Astrocyte (in vitro differentiated cells and primary cell): Measurements from ENCODE around the gene CELF2. TPM values are rescaled to one million over a fixed set of nuclear protein-coding genes. Genes with fewer than 3 reads are reported as not detected.

Experiments
- DNase-seq: peaks from one replicate; pipeline ENCODE4 v3.0.0-alpha.2; 2010; ENCODE audit warnings: low read depth
- FAIRE-seq: peaks from 2 replicates; lab custom pipeline; 2011; peaks lifted over from hg19 to GRCh38; lab: Jason Lieb, UNC
- H2AFZ ChIP-seq: 2 replicates; pipeline ENCODE4 v1.6.0; 2012; ENCODE audit warnings: low read depth, low read length, inconsistent platforms
- H3K27ac ChIP-seq: 2 replicates; pipeline ENCODE4 v1.5.1; 2011; ENCODE audit warnings: low read depth, low read length, inconsistent platforms
- H3K27me3 ChIP-seq: 2 replicates; pipeline ENCODE4 v1.6.0; 2011; ENCODE audit warnings: low read length, inconsistent platforms; ENCODE audit not compliant: insufficient read depth
- H3K36me3 ChIP-seq: 2 replicates; pipeline ENCODE4 v1.5.1; 2011; ENCODE audit warnings: low read length, inconsistent platforms; ENCODE audit not compliant: insufficient read depth
- H3K4me1 ChIP-seq: 2 replicates; pipeline ENCODE4 v1.5.1; 2011; ENCODE audit warnings: low read length, inconsistent platforms; ENCODE audit not compliant: insufficient read depth
- H3K4me2 ChIP-seq: 2 replicates; pipeline ENCODE4 v1.6.0; 2012; ENCODE audit warnings: low read length, inconsistent platforms
- H3K4me3 ChIP-seq: 2 replicates; pipeline ENCODE4 v1.5.1; 2011; ENCODE audit warnings: low read depth, mild to moderate bottlenecking, low read length, inconsistent platforms; ENCODE audit not compliant: insufficient read depth
- H3K79me2 ChIP-seq: 2 replicates; pipeline ENCODE4 v1.6.0; 2012; ENCODE audit warnings: mild to moderate bottlenecking, low read length, inconsistent platforms; ENCODE audit not compliant: insufficient read depth
- H3K9ac ChIP-seq: 2 replicates; pipeline ENCODE4 v1.6.0; 2012; ENCODE audit warnings: mild to moderate bottlenecking, low read length, inconsistent platforms
- H3K9me3 ChIP-seq: 2 replicates; pipeline ENCODE4 v1.5.1; 2012; ENCODE audit warnings: low read depth, mild to moderate bottlenecking, low read length, inconsistent platforms; ENCODE audit not compliant: insufficient read depth
- H4K20me1 ChIP-seq: 2 replicates; pipeline ENCODE4 v1.6.0; 2012; ENCODE audit warnings: low read length, inconsistent platforms; ENCODE audit not compliant: insufficient read depth
- H3K27ac Mint-ChIP-seq: one replicate; pipeline ENCODE4 v1.8.0; 2021; ENCODE audit warnings: mild to moderate bottlenecking, mixed read lengths; ENCODE audit not compliant: unreplicated experiment
- H3K27me3 Mint-ChIP-seq: one replicate; pipeline ENCODE4 v1.8.0; 2021; ENCODE audit warnings: low read depth, mixed read lengths; ENCODE audit not compliant: unreplicated experiment
- H3K36me3 Mint-ChIP-seq: one replicate; pipeline ENCODE4 v1.8.0; 2021; ENCODE audit warnings: low read depth, mixed read lengths; ENCODE audit not compliant: unreplicated experiment
- H3K4me1 Mint-ChIP-seq: one replicate; pipeline ENCODE4 v1.8.0; 2021; ENCODE audit warnings: low read depth, mixed read lengths; ENCODE audit not compliant: unreplicated experiment
- H3K4me3 Mint-ChIP-seq: one replicate; pipeline ENCODE4 v1.8.0; 2021; ENCODE audit warnings: mild to moderate bottlenecking, moderate library complexity, mixed read lengths; ENCODE audit not compliant: unreplicated experiment
- H3K9me3 Mint-ChIP-seq: one replicate; pipeline ENCODE4 v1.8.0; 2021; ENCODE audit warnings: mild to moderate bottlenecking, mixed read lengths; ENCODE audit not compliant: unreplicated experiment
- EZH2 ChIP-seq: IDR thresholded peaks from 2 replicates; pipeline ENCODE4 v1.6.1; 2012; ENCODE audit warnings: mild to moderate bottlenecking, low read length, inconsistent platforms; ENCODE audit not compliant: insufficient read depth
- total RNA-seq: library from RNA; stranded (reverse); gene quantifications from 2 replicates; pipeline ENCODE4 v1.2.1, GENCODE V29; 2021
- TF ChIP-seq, protein P1 (sequence below): IDR thresholded peaks from 2 replicates; pipeline ENCODE4 v1.5.1; 2011; ENCODE audit warnings: low read depth, mild to moderate bottlenecking, inconsistent platforms, low read length, moderate library complexity; ENCODE audit not compliant: insufficient read depth

Gene CELF2
- total RNA-seq, 1 donor from 2014 or later: 76.1 TPM

DNA sequence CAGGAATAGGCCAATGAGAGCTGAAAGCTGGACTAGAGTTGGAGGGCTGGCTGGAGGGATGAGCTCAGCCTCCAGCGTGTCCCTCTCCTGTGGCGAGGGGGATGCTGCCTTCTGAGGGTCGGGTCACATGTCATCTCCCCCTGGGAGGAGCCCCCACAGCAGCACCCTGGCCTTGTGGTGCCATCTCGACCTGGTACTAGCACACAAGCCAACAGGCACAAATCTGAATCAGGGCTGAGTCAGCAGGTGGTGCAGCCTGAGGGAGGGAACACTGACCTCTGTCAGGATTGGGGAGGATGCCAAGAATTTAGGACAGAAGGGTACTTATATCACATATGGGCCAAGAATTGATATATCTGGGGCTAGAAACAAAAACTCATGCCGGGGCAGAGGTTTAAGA, 280.4 kb downstream of the CELF2 start:
- no peak overlapping the region for H3K4me2 ChIP-seq
- Mint-ChIP-seq H3K27ac (no peak overlapping the region), H3K4me3 (no peak overlapping the region), H3K36me3 (peaks cover 16% of the 10 kb centered on the region), H3K4me1 (no peaks in the 10 kb centered on the region), H3K27me3 (no peaks in the 10 kb centered on the region), H3K9me3 (peaks cover 2% of the 10 kb centered on the region)
- H3K9ac ChIP-seq: no peak overlapping the region
- no peaks in the 10 kb centered on the region for H3K9me3 ChIP-seq
- DNase-seq (no peak), FAIRE-seq (no peak)
- H4K20me1 ChIP-seq: no peaks in the 10 kb centered on the region
- H3K27ac ChIP-seq: no peak overlapping the region
- H3K36me3 ChIP-seq: no peaks in the 10 kb centered on the region
- H3K27me3 ChIP-seq: no peaks in the 10 kb centered on the region
- no peaks in the 10 kb centered on the region for H3K4me1 ChIP-seq
- no peak overlapping the region for H2AFZ ChIP-seq
- no peak overlapping the region for H3K4me3 ChIP-seq
- TF ChIP-seq EZH2: no peak
- TF ChIP-seq, protein P1, sequence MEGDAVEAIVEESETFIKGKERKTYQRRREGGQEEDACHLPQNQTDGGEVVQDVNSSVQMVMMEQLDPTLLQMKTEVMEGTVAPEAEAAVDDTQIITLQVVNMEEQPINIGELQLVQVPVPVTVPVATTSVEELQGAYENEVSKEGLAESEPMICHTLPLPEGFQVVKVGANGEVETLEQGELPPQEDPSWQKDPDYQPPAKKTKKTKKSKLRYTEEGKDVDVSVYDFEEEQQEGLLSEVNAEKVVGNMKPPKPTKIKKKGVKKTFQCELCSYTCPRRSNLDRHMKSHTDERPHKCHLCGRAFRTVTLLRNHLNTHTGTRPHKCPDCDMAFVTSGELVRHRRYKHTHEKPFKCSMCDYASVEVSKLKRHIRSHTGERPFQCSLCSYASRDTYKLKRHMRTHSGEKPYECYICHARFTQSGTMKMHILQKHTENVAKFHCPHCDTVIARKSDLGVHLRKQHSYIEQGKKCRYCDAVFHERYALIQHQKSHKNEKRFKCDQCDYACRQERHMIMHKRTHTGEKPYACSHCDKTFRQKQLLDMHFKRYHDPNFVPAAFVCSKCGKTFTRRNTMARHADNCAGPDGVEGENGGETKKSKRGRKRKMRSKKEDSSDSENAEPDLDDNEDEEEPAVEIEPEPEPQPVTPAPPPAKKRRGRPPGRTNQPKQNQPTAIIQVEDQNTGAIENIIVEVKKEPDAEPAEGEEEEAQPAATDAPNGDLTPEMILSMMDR: no peak
- H3K79me2 ChIP-seq: no peaks in the 10 kb centered on the region

DNA sequence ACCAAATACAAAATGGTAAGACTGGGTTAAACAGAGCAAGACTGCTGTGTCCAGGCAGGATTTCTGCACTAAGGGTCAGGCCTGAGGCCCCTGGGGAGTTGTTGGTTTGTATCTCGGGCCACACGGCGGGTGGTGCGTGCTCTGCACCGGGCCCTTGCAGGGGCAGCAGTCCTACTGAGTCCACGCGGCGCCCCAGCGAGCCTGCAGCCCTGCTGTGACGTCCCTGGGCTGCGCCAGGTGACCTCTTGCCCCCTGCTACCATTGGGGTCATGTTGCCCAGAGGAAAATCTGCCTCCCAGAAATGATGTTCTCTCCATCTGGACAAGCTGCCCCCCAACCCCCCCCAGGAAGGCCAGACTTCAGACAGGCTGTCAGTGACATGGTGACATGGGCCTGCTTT, 281.5 kb downstream of the CELF2 start:
- DNase-seq: no peak
- H3K36me3 Mint-ChIP-seq: peaks cover 19% of the 10 kb centered on the region

DNA sequence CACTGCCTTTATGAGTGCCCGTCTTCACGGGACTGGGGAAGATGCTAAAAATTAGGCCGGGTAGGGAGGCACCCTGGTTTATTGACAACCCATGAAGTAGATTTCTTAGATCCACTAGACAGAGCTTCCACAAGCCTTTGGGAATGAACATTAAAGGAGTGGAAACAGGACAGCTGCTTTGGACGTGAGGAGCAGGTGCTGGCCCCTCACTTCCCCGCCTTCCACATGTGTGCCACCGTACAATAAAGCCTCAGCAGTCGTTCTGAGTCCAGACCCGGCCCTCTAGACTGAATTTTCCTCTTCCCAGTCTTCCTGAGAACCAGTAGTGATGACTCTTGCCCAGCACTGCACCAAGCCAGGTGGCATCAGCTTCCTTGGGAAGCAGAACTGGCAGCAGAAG, 282.4 kb downstream of the CELF2 start:
- DNase-seq (no peak), FAIRE-seq (no peak)
- Mint-ChIP-seq H3K4me1 (no peaks in the 10 kb centered on the region), H3K36me3 (peaks cover 23% of the 10 kb centered on the region), H3K27ac (no peak overlapping the region), H3K4me3 (no peak overlapping the region), H3K9me3 (peaks cover 2% of the 10 kb centered on the region), H3K27me3 (no peaks in the 10 kb centered on the region)
- H3K27ac ChIP-seq: no peak overlapping the region
- H3K36me3 ChIP-seq: no peaks in the 10 kb centered on the region
- no peak overlapping the region for H3K4me2 ChIP-seq
- no peak overlapping the region for H3K4me3 ChIP-seq
- no peaks in the 10 kb centered on the region for H3K79me2 ChIP-seq
- no peak overlapping the region for H2AFZ ChIP-seq
- H4K20me1 ChIP-seq: no peaks in the 10 kb centered on the region
- no peak overlapping the region for H3K9ac ChIP-seq
- TF ChIP-seq EZH2: no peak
- TF ChIP-seq, protein P1: no peak
- H3K4me1 ChIP-seq: no peaks in the 10 kb centered on the region
- H3K9me3 ChIP-seq: no peaks in the 10 kb centered on the region
- H3K27me3 ChIP-seq: no peaks in the 10 kb centered on the region

More for the DNA sequence above, 281.5 kb downstream of the CELF2 start:
- Histone ChIP-seq H3K4me1 (no peaks in the 10 kb centered on the region), H3K79me2 (no peaks in the 10 kb centered on the region), H2AFZ (no peak overlapping the region), H3K4me2 (no peak overlapping the region), H3K36me3 (no peaks in the 10 kb centered on the region), H3K27me3 (no peaks in the 10 kb centered on the region), H3K9me3 (no peaks in the 10 kb centered on the region), H3K4me3 (no peak overlapping the region), H3K27ac (no peak overlapping the region), H4K20me1 (no peaks in the 10 kb centered on the region), H3K9ac (no peak overlapping the region)
- H3K27me3 Mint-ChIP-seq: no peaks in the 10 kb centered on the region
- H3K27ac Mint-ChIP-seq: no peak overlapping the region
- H3K4me1 Mint-ChIP-seq: no peaks in the 10 kb centered on the region
- TF ChIP-seq, protein P1: no peak
- no peak for TF ChIP-seq EZH2
- FAIRE-seq: no peak
- peaks cover 2% of the 10 kb centered on the region for H3K9me3 Mint-ChIP-seq
- no peak overlapping the region for H3K4me3 Mint-ChIP-seq
